Measurements from ENCODE around the gene CHKB. TPM values are rescaled to one million over a fixed set of nuclear protein-coding genes. Genes with fewer than 3 reads are reported as not detected.
A peak's percentile ranks its signal among the peaks of the same experiment; 100 is the strongest.

Gene CHKB
- total RNA-seq, 2 donors from 2014 or later: 30.1 to 31.6 TPM

- peak; percentile 66 for DNase-seq (ENCODE audit: low spot score)
- intact Hi-C loops (cut with DNase I): no loop called here
Measured at GRCh38 chr22:50601669-50602337, 19.2 kb upstream of the CHKB start.

- intact Hi-C loops (cut with DNase I): no loop called here
- DNase-seq (ENCODE audit: low spot score): peak; percentile 62
Measured at GRCh38 chr22:50600967-50601668, 18.5 kb upstream of the CHKB start.

GRCh38 chr22:50600538-50600937, 17.9 kb upstream of the CHKB start, which contains the start of gene MAPK8IP2:
TSS of gene MAPK8IP2 (plus strand) at chr22:50600793. CDS start at chr22:50600819, 26 bp downstream.
- DNase-seq (ENCODE audit: low spot score): peak; percentile 76
- intact Hi-C loops (cut with DNase I): no loop called here

- peak; percentile 86 for DNase-seq (ENCODE audit: low spot score)
- intact Hi-C loops (cut with DNase I): no loop called here
Measured at GRCh38 chr22:50599816-50600455, 17.3 kb upstream of the CHKB start.

GRCh38 chr22:50597097-50597496, 14.4 kb upstream of the CHKB start:
- intact Hi-C loops (cut with DNase I): no loop called here
- DNase-seq (ENCODE audit: low spot score): peak; percentile 31

GRCh38 chr22:50595189-50595588, 12.5 kb upstream of the CHKB start:
- DNase-seq (ENCODE audit: low spot score): peak; percentile 26
- intact Hi-C loops (cut with DNase I): no loop called here

- DNase-seq (ENCODE audit: low spot score): no peak
- intact Hi-C loops (cut with DNase I): no loop called here
Measured at GRCh38 chr22:50587407-50587806, 4.8 kb upstream of the CHKB start.

GRCh38 chr22:50586416-50586815, 3.8 kb upstream of the CHKB start:
- DNase-seq (ENCODE audit: low spot score): no peak
- intact Hi-C loops (cut with DNase I): no loop called here

- DNase-seq (ENCODE audit: low spot score): no peak
- intact Hi-C loops (cut with DNase I): no loop called here
Measured at GRCh38 chr22:50585781-50586180, 3.1 kb upstream of the CHKB start.

GRCh38 chr22:50585238-50585637, 2.6 kb upstream of the CHKB start:
- intact Hi-C loops (cut with DNase I): no loop called here
- no peak for DNase-seq (ENCODE audit: low spot score)

- DNase-seq (ENCODE audit: low spot score): no peak
- intact Hi-C loops (cut with DNase I): no loop called here
Measured at GRCh38 chr22:50584106-50585096, 1.8 kb upstream of the CHKB start.

- intact Hi-C loops (cut with DNase I): no loop called here
- no peak for DNase-seq (ENCODE audit: low spot score)
Measured at GRCh38 chr22:50583294-50583861, 729 bp upstream of the CHKB start.

- intact Hi-C loops (cut with DNase I): no loop called here
- no peak for DNase-seq (ENCODE audit: low spot score)
Measured at GRCh38 chr22:50581950-50582492, 628 bp downstream of the CHKB start.

GRCh38 chr22:50581031-50581949, 1.4 kb downstream of the CHKB start:
- peak; percentile 50 for DNase-seq (ENCODE audit: low spot score)
- intact Hi-C loops (cut with DNase I): no loop called here

GRCh38 chr22:50579752-50580151, 2.9 kb downstream of the CHKB start:
- DNase-seq (ENCODE audit: low spot score): no peak
- intact Hi-C loops (cut with DNase I): no loop called here

GRCh38 chr22:50578776-50579310, 3.8 kb downstream of the CHKB start:
- intact Hi-C loops (cut with DNase I): no loop called here
- DNase-seq (ENCODE audit: low spot score): no peak

- DNase-seq (ENCODE audit: low spot score): peak; percentile 80
- intact Hi-C loops (cut with DNase I): no loop called here
Measured at GRCh38 chr22:50577987-50578775, 4.5 kb downstream of the CHKB start, which contains the start of gene CPT1B. TSS of gene CPT1B (minus strand) at chr22:50578427. CDS start at chr22:50577915, 512 bp downstream.
